GM12878 (cell line): ENCODE measurements around the gene CEP89.

Experiments used
- CHD2 ChIP-seq: IDR thresholded peaks from 2 replicates; pipeline ENCODE4 v1.6.1; 2011; ENCODE audit warnings: low read depth, low read length, improper control_type of control experiment, borderline replicate concordance
- POLR2AphosphoS5 ChIP-seq: IDR thresholded peaks from 2 replicates; pipeline ENCODE4 v1.6.1; 2011; ENCODE audit warnings: mild to moderate bottlenecking, low read length, inconsistent platforms
- TF ChIP-seq, protein P1 (sequence below), 3 experiments: IDR thresholded peaks in 2 of 3; conservative IDR thresholded peaks in 1 of 3; 2 replicates each; pipeline ENCODE4 v1.5.1; 2011; ENCODE audit warnings: low read depth in 3 of 3, low read length in 3 of 3, mild to moderate bottlenecking in 3 of 3, control low read depth in 2 of 3, moderate library complexity in 2 of 3, inconsistent platforms in 1 of 3, mixed read lengths in 1 of 3; ENCODE audit not compliant: control insufficient read depth in 2 of 3, insufficient read depth in 1 of 3; ENCODE audit errors: extremely low read depth in 1 of 3

DNA sequence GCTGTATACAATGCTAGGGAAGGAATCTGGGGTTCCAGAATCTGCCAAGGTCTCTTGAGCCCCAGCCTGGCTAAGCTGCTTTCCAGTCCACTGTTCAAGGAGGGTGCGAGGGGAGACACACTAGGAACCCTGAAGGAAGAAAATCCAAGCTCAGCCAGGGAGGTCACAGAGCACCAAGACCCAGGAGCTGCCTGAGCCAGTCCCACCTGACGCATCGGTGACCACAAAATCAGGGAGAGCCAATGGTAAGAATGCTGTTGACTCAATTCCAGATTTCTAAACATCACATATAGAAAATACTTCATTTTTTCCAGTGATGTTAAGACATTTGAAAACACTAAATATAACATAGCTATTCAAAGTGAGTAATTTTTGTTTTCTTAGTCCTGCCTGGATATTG is 50.1 kb downstream of the CEP89 start:
- TF ChIP-seq, protein P1, sequence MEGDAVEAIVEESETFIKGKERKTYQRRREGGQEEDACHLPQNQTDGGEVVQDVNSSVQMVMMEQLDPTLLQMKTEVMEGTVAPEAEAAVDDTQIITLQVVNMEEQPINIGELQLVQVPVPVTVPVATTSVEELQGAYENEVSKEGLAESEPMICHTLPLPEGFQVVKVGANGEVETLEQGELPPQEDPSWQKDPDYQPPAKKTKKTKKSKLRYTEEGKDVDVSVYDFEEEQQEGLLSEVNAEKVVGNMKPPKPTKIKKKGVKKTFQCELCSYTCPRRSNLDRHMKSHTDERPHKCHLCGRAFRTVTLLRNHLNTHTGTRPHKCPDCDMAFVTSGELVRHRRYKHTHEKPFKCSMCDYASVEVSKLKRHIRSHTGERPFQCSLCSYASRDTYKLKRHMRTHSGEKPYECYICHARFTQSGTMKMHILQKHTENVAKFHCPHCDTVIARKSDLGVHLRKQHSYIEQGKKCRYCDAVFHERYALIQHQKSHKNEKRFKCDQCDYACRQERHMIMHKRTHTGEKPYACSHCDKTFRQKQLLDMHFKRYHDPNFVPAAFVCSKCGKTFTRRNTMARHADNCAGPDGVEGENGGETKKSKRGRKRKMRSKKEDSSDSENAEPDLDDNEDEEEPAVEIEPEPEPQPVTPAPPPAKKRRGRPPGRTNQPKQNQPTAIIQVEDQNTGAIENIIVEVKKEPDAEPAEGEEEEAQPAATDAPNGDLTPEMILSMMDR (IDR thresholded peaks at IDR 0.05 in 2 of 3, conservative IDR thresholded peaks at IDR 0.05 in 1 of 3; ENCODE audit: control insufficient read depth in 2 of 3, extremely low read depth in 1 of 3, insufficient read depth in 1 of 3, low read depth in 3 of 3, low read length in 3 of 3) = no peak
- TF ChIP-seq CHD2 (no peak), POLR2AphosphoS5 (no peak)
